Stimulated activated naive CD8-positive, alpha-beta T cell treated with anti-CD3 and anti-CD28 coated beads, Interleukin-15, Interleukin-2, amounts not matched to agents 100 ng/mL and 50 ng/mL, for 24 hours (primary cell): ENCODE data around the gene SFT2D1.
A peak's percentile ranks its signal among the peaks of the same experiment; 100 is the strongest.
"Not testable (repeated sequence)": the region's sequence is repeated elsewhere in the genome, so short reads cannot be mapped to it uniquely, and the experiment has no call there.

Experiments
- H3K27ac Mint-ChIP-seq: one replicate; pipeline ENCODE4 v1.8.0; 2021; ENCODE audit warnings: mild to moderate bottlenecking, mixed read lengths
- H3K27me3 Mint-ChIP-seq: one replicate; pipeline ENCODE4 v1.8.0; 2021; ENCODE audit warnings: mixed read lengths
- H3K36me3 Mint-ChIP-seq: one replicate; pipeline ENCODE4 v1.8.0; 2021; ENCODE audit warnings: low read depth, mixed read lengths
- H3K4me1 Mint-ChIP-seq: one replicate; pipeline ENCODE4 v1.8.0; 2021; ENCODE audit warnings: low read depth, mixed read lengths
- H3K4me3 Mint-ChIP-seq: one replicate; pipeline ENCODE4 v1.8.0; 2021; ENCODE audit warnings: mild to moderate bottlenecking, mixed read lengths
- H3K9me3 Mint-ChIP-seq: one replicate; pipeline ENCODE4 v1.8.0; 2021; ENCODE audit warnings: mixed read lengths

The SFT2D1 gene

GRCh38 chr6:166351715-166352285, 9.5 kb upstream of the SFT2D1 start:
- peaks cover 24% of the 10 kb centered on the region for H3K4me1 Mint-ChIP-seq
- H3K27ac Mint-ChIP-seq, result no peak overlapping the region
- peaks cover 5% of the 10 kb centered on the region for H3K36me3 Mint-ChIP-seq
- H3K27me3 Mint-ChIP-seq, result peaks cover 20% of the 10 kb centered on the region
- no peak overlapping the region for H3K4me3 Mint-ChIP-seq
- H3K9me3 Mint-ChIP-seq, result peaks cover 17% of the 10 kb centered on the region

- Mint-ChIP-seq H3K4me1 (peaks cover 27% of the 10 kb centered on the region), H3K36me3 (peaks cover 5% of the 10 kb centered on the region), H3K9me3 (peaks cover 17% of the 10 kb centered on the region), H3K27ac (peak overlapping the region; percentile 34), H3K27me3 (peaks cover 12% of the 10 kb centered on the region), H3K4me3 (no peak overlapping the region)
Observed at GRCh38 chr6:166348305-166348949, 6.1 kb upstream of the SFT2D1 start.

GRCh38 chr6:166346965-166347364, 4.6 kb upstream of the SFT2D1 start:
- no peak overlapping the region for H3K27ac Mint-ChIP-seq
- peaks cover 17% of the 10 kb centered on the region for H3K9me3 Mint-ChIP-seq
- peaks cover 3% of the 10 kb centered on the region for H3K27me3 Mint-ChIP-seq
- no peak overlapping the region for H3K4me3 Mint-ChIP-seq
- peaks cover 33% of the 10 kb centered on the region for H3K4me1 Mint-ChIP-seq
- peaks cover 5% of the 10 kb centered on the region for H3K36me3 Mint-ChIP-seq

- peaks cover 34% of the 10 kb centered on the region for H3K4me1 Mint-ChIP-seq
- H3K4me3 Mint-ChIP-seq, result no peak overlapping the region
- peak overlapping the region; percentile 15 for H3K27ac Mint-ChIP-seq
- H3K27me3 Mint-ChIP-seq, result peaks cover 3% of the 10 kb centered on the region
- H3K36me3 Mint-ChIP-seq, result peaks cover 2% of the 10 kb centered on the region
- H3K9me3 Mint-ChIP-seq, result peaks cover 12% of the 10 kb centered on the region
Observed at GRCh38 chr6:166346449-166346848, 4.1 kb upstream of the SFT2D1 start.

GRCh38 chr6:166345672-166346071, 3.3 kb upstream of the SFT2D1 start:
- H3K4me1 Mint-ChIP-seq, result peaks cover 36% of the 10 kb centered on the region
- not testable (repeated sequence) for H3K27me3 Mint-ChIP-seq, H3K36me3 Mint-ChIP-seq, H3K4me3 Mint-ChIP-seq, H3K27ac Mint-ChIP-seq, H3K9me3 Mint-ChIP-seq

GRCh38 chr6:166344921-166345320, 2.6 kb upstream of the SFT2D1 start:
- H3K36me3 Mint-ChIP-seq, H3K27ac Mint-ChIP-seq, H3K9me3 Mint-ChIP-seq, H3K4me3 Mint-ChIP-seq, H3K27me3 Mint-ChIP-seq: not testable (repeated sequence)
- H3K4me1 Mint-ChIP-seq, result peaks cover 36% of the 10 kb centered on the region

GRCh38 chr6:166344240-166344639, 1.9 kb upstream of the SFT2D1 start:
- Mint-ChIP-seq H3K4me1 (peaks cover 34% of the 10 kb centered on the region), H3K27me3 (no peaks in the 10 kb centered on the region), H3K4me3 (no peak overlapping the region), H3K27ac (no peak overlapping the region), H3K9me3 (peaks cover 3% of the 10 kb centered on the region), H3K36me3 (no peaks in the 10 kb centered on the region)

- no peaks in the 10 kb centered on the region for H3K9me3 Mint-ChIP-seq
- peaks cover 25% of the 10 kb centered on the region for H3K4me1 Mint-ChIP-seq
- no peaks in the 10 kb centered on the region for H3K36me3 Mint-ChIP-seq
- H3K27ac Mint-ChIP-seq, result peak overlapping the region; percentile 86
- H3K27me3 Mint-ChIP-seq, result no peaks in the 10 kb centered on the region
- H3K4me3 Mint-ChIP-seq, result peak overlapping the region; percentile 88
Observed at GRCh38 chr6:166343150-166343487, 774 bp upstream of the SFT2D1 start.

- Mint-ChIP-seq H3K9me3 (no peaks in the 10 kb centered on the region), H3K36me3 (no peaks in the 10 kb centered on the region), H3K4me1 (peaks cover 14% of the 10 kb centered on the region), H3K27ac (peak overlapping the region; percentile 85), H3K4me3 (peak overlapping the region; percentile 88), H3K27me3 (no peaks in the 10 kb centered on the region)
Observed at GRCh38 chr6:166341977-166342348, 382 bp downstream of the SFT2D1 start.

GRCh38 chr6:166341464-166341863, 881 bp downstream of the SFT2D1 start:
- H3K27ac Mint-ChIP-seq, result peak overlapping the region; percentile 85
- peaks cover 11% of the 10 kb centered on the region for H3K4me1 Mint-ChIP-seq
- H3K4me3 Mint-ChIP-seq, result peak overlapping the region; percentile 88
- no peaks in the 10 kb centered on the region for H3K27me3 Mint-ChIP-seq
- no peaks in the 10 kb centered on the region for H3K36me3 Mint-ChIP-seq
- H3K9me3 Mint-ChIP-seq, result no peaks in the 10 kb centered on the region

- Mint-ChIP-seq H3K27ac (no peak overlapping the region), H3K4me1 (peaks cover 11% of the 10 kb centered on the region), H3K4me3 (no peak overlapping the region), H3K27me3 (no peaks in the 10 kb centered on the region), H3K36me3 (peaks cover 4% of the 10 kb centered on the region), H3K9me3 (no peaks in the 10 kb centered on the region)
Observed at GRCh38 chr6:166338854-166339253, 3.5 kb downstream of the SFT2D1 start.

GRCh38 chr6:166336847-166337246, 5.5 kb downstream of the SFT2D1 start:
- Mint-ChIP-seq H3K27me3 (no peaks in the 10 kb centered on the region), H3K27ac (no peak overlapping the region), H3K9me3 (no peaks in the 10 kb centered on the region), H3K4me1 (peaks cover 4% of the 10 kb centered on the region), H3K4me3 (no peak overlapping the region), H3K36me3 (peaks cover 18% of the 10 kb centered on the region)

GRCh38 chr6:166335378-166336302, 6.7 kb downstream of the SFT2D1 start:
- Mint-ChIP-seq H3K27ac (peak overlapping the region; percentile 33), H3K4me3 (no peak overlapping the region), H3K27me3 (no peaks in the 10 kb centered on the region), H3K36me3 (peaks cover 18% of the 10 kb centered on the region), H3K4me1 (no peaks in the 10 kb centered on the region), H3K9me3 (no peaks in the 10 kb centered on the region)

- Mint-ChIP-seq H3K27me3 (no peaks in the 10 kb centered on the region), H3K36me3 (peaks cover 18% of the 10 kb centered on the region), H3K4me1 (no peaks in the 10 kb centered on the region), H3K27ac (peak overlapping the region; percentile 59), H3K9me3 (no peaks in the 10 kb centered on the region), H3K4me3 (peak overlapping the region; percentile 40)
Observed at GRCh38 chr6:166334878-166335277, 7.5 kb downstream of the SFT2D1 start.
